ENCODE results near the gene WNT1. TPM values are rescaled to one million over a fixed set of nuclear protein-coding genes. Genes with fewer than 3 reads are reported as not detected.

Gene WNT1
- total RNA-seq, 1 donor from 2014 or later = not detected

DNA sequence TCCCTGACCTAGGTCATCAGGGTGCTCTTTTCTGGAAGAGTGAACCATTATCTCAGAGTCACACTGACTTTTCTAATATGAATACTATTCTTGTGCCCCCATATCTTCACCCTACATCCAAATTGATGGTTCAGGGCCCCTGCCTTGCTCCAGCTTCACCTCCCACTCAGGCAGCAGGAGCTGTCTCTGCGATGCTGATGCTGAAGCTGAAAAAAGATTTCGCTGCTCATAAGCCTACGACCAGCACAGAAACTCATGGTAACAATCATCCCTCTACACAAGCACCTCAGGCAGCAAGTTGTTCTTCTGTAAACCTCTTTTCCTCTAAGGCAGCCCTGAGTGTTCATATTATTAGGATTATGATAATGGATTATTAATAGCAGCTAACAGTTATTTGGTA is 24.1 kb upstream of the WNT1 start:
- Mint-ChIP-seq H3K27me3 (ENCODE audit: insufficient read depth, low read depth) (no peaks in the 10 kb centered on the region), H3K36me3 (peaks cover 15% of the 10 kb centered on the region), H3K4me3 (no peak overlapping the region), H3K27ac (no peak overlapping the region), H3K9me3 (no peaks in the 10 kb centered on the region), H3K4me1 (peaks cover 22% of the 10 kb centered on the region)
- Histone ChIP-seq H3K4me2 (no peak overlapping the region), H3K9me3 (ENCODE audit: low read depth) (no peaks in the 10 kb centered on the region), H4K20me1 (ENCODE audit: low read depth) (peaks cover 70% of the 10 kb centered on the region), H3F3A (ENCODE audit: low read depth) (peaks cover 30% of the 10 kb centered on the region), H3K36me3 (no peaks in the 10 kb centered on the region), H3K27ac (no peak overlapping the region), H3K79me2 (ENCODE audit: low read depth) (peaks cover 78% of the 10 kb centered on the region), H3K27me3 (no peaks in the 10 kb centered on the region), H2AFZ (replicated peaks) (no peak overlapping the region), H3K4me1 (peaks cover 16% of the 10 kb centered on the region), H3K9ac (no peak overlapping the region), H3K4me3 (no peak overlapping the region)
- TF ChIP-seq EZH2 (IDR thresholded peaks at IDR 0.05) (no peak), CTCF (IDR thresholded peaks at IDR 0.05) (no peak), EZH2phosphoT487 (IDR thresholded peaks at IDR 0.05) (no peak)
- DNase-seq (ENCODE audit: low spot score) = no peak

- peaks cover 15% of the 10 kb centered on the region for H3K36me3 Mint-ChIP-seq
- no peak for DNase-seq (ENCODE audit: low spot score)
- Histone ChIP-seq H3K4me3 (peak overlapping the region; percentile 85), H3K9ac (peak overlapping the region; percentile 46), H3K79me2 (ENCODE audit: low read depth) (peaks cover 69% of the 10 kb centered on the region), H3K36me3 (no peaks in the 10 kb centered on the region), H3K4me2 (peak overlapping the region; percentile 84), H3K9me3 (ENCODE audit: low read depth) (no peaks in the 10 kb centered on the region), H3K27me3 (no peaks in the 10 kb centered on the region), H3K4me1 (peaks cover 16% of the 10 kb centered on the region), H3K27ac (no peak overlapping the region), H3F3A (ENCODE audit: low read depth) (peaks cover 30% of the 10 kb centered on the region), H2AFZ (replicated peaks) (no peak overlapping the region), H4K20me1 (ENCODE audit: low read depth) (peaks cover 62% of the 10 kb centered on the region)
- H3K4me1 Mint-ChIP-seq = peaks cover 22% of the 10 kb centered on the region
- no peaks in the 10 kb centered on the region for H3K9me3 Mint-ChIP-seq
- H3K27me3 Mint-ChIP-seq (ENCODE audit: insufficient read depth, low read depth) = no peaks in the 10 kb centered on the region
- peak overlapping the region; percentile 99 for H3K4me3 Mint-ChIP-seq
- H3K27ac Mint-ChIP-seq = no peak overlapping the region
- TF ChIP-seq CTCF (IDR thresholded peaks at IDR 0.05) (no peak), EZH2phosphoT487 (IDR thresholded peaks at IDR 0.05) (no peak), EZH2 (IDR thresholded peaks at IDR 0.05) (no peak)
These were observed 23.2 kb upstream of the WNT1 start for GRCh38 chr12:48954841-48955501.

- peak overlapping the region; percentile 84 for H3K4me2 ChIP-seq
- H3K36me3 Mint-ChIP-seq = peaks cover 12% of the 10 kb centered on the region
- peaks cover 22% of the 10 kb centered on the region for H3K4me1 Mint-ChIP-seq
- H3K27me3 Mint-ChIP-seq (ENCODE audit: insufficient read depth, low read depth) = peaks cover 4% of the 10 kb centered on the region
- no peaks in the 10 kb centered on the region for H3K9me3 Mint-ChIP-seq
- peaks cover 54% of the 10 kb centered on the region for H3K79me2 ChIP-seq (ENCODE audit: low read depth)
- TF ChIP-seq CTCF (IDR thresholded peaks at IDR 0.05) = peak; percentile 41
- TF ChIP-seq EZH2 (IDR thresholded peaks at IDR 0.05) = no peak
- H3K27ac ChIP-seq = peak overlapping the region; percentile 68
- H3K4me1 ChIP-seq = peaks cover 16% of the 10 kb centered on the region
- H3K27ac Mint-ChIP-seq = peak overlapping the region; percentile 72
- DNase-seq (ENCODE audit: low spot score) = peak; percentile 95
- H3K9me3 ChIP-seq (ENCODE audit: low read depth) = no peaks in the 10 kb centered on the region
- H3F3A ChIP-seq (ENCODE audit: low read depth) = peaks cover 30% of the 10 kb centered on the region
- H3K9ac ChIP-seq = peak overlapping the region; percentile 51
- H3K27me3 ChIP-seq = no peaks in the 10 kb centered on the region
- H2AFZ ChIP-seq (replicated peaks) = no peak overlapping the region
- no peaks in the 10 kb centered on the region for H3K36me3 ChIP-seq
- H4K20me1 ChIP-seq (ENCODE audit: low read depth) = peaks cover 47% of the 10 kb centered on the region
- peak overlapping the region; percentile 85 for H3K4me3 ChIP-seq
- peak overlapping the region; percentile 99 for H3K4me3 Mint-ChIP-seq
These were observed 21.6 kb upstream of the WNT1 start for GRCh38 chr12:48956279-48957140.
